ENCODE results near the gene DPEP2NB. TPM values are rescaled to one million over a fixed set of nuclear protein-coding genes. Genes with fewer than 3 reads are reported as not detected.

DPEP2NB gene
- total RNA-seq (1 to 10 TPM; 2.4 to 4.1 TPM), polyA plus RNA-seq (ENCODE audit: insufficient read depth, low read depth, low replicate concordance) (3.2 TPM)
- long read RNA-seq, donor 1: 0 reads
- long read RNA-seq, donor 2: 0 reads

- no peak for TF ChIP-seq CTCF (IDR thresholded peaks at IDR 0.05)
- no peak for TF ChIP-seq POLR2A (IDR thresholded peaks at IDR 0.05)
- H3K9me3 ChIP-seq: no peaks in the 10 kb centered on the region
- H3K4me1 ChIP-seq: no peaks in the 10 kb centered on the region
- WGBS, 2 donors: 80 to 85% methylated on average over 5 of the region's 5 CpGs
- no peak within 1 kb of the TSS for H3K4me3 ChIP-seq
- no peaks in the 10 kb centered on the region for H3K36me3 ChIP-seq (ENCODE audit: low read depth, missing control alignments)
- no peaks in the 10 kb centered on the region for H3K27me3 ChIP-seq
- intact Hi-C loops (cut with DNase I; ENCODE audit: low total_unique reads): no loop called here
- no peak for DNase-seq
- no peak within 1 kb of the TSS for H3K27ac ChIP-seq
Observed at GRCh38 chr16:68015681-68016080, at the start of gene DPEP2NB. Gene DPEP2NB (minus strand): TSS chr16:68015911. CDS start chr16:68015770, 141 bp downstream.

- peak; percentile 79 for DNase-seq
- TF ChIP-seq CTCF (IDR thresholded peaks at IDR 0.05) (peak in 2 of 3 experiments; percentile 59 to 68), POLR2A (IDR thresholded peaks at IDR 0.05) (no peak)
- 64 to 78% methylated on average over 2 of the region's 2 CpGs for WGBS, 2 donors
- H3K4me3 ChIP-seq: no peak overlapping the region
- H3K27ac ChIP-seq: peak overlapping the region in 1 of 2 donors; percentile 57
- intact Hi-C loops (cut with DNase I; ENCODE audit: low total_unique reads): no loop called here
- H3K36me3 ChIP-seq (ENCODE audit: low read depth, missing control alignments): no peaks in the 10 kb centered on the region
- H3K9me3 ChIP-seq: no peaks in the 10 kb centered on the region
- H3K27me3 ChIP-seq: no peaks in the 10 kb centered on the region
- H3K4me1 ChIP-seq: peaks cover 35% of the 10 kb centered on the region
Observed at GRCh38 chr16:68064791-68065365, 49.2 kb upstream of the DPEP2NB start.

- intact Hi-C loops (cut with DNase I; ENCODE audit: low total_unique reads): no loop called here
- Histone ChIP-seq H3K4me1 (peaks cover 24% of the 10 kb centered on the region), H3K36me3 (ENCODE audit: low read depth, missing control alignments) (no peaks in the 10 kb centered on the region), H3K4me3 (no peak overlapping the region), H3K27ac (no peak overlapping the region), H3K27me3 (no peaks in the 10 kb centered on the region), H3K9me3 (no peaks in the 10 kb centered on the region)
- no peak for DNase-seq
- no peak for TF ChIP-seq POLR2A (IDR thresholded peaks at IDR 0.05)
- no peak for TF ChIP-seq CTCF (IDR thresholded peaks at IDR 0.05)
- WGBS, 2 donors: 95 to 98% methylated on average over 4 of the region's 4 CpGs
Observed at GRCh38 chr16:68062910-68063393, 47.2 kb upstream of the DPEP2NB start.

GRCh38 chr16:68061396-68061795 is 45.7 kb upstream of the DPEP2NB start:
- Histone ChIP-seq H3K4me3 (no peak overlapping the region), H3K36me3 (ENCODE audit: low read depth, missing control alignments) (no peaks in the 10 kb centered on the region), H3K27ac (no peak overlapping the region), H3K4me1 (peaks cover 21% of the 10 kb centered on the region), H3K9me3 (no peaks in the 10 kb centered on the region), H3K27me3 (no peaks in the 10 kb centered on the region)
- no peak for DNase-seq
- WGBS, 2 donors: 65 to 68% methylated on average over 3 of the region's 3 CpGs
- TF ChIP-seq CTCF (IDR thresholded peaks at IDR 0.05): no peak
- no peak for TF ChIP-seq POLR2A (IDR thresholded peaks at IDR 0.05)
- intact Hi-C loops (cut with DNase I; ENCODE audit: low total_unique reads): no loop called here

- intact Hi-C loops (cut with DNase I; ENCODE audit: low total_unique reads): no loop called here
- Histone ChIP-seq H3K27ac (no peak overlapping the region), H3K4me1 (peaks cover 5% of the 10 kb centered on the region), H3K4me3 (no peak overlapping the region), H3K9me3 (no peaks in the 10 kb centered on the region), H3K27me3 (no peaks in the 10 kb centered on the region), H3K36me3 (ENCODE audit: low read depth, missing control alignments) (no peaks in the 10 kb centered on the region)
- no peak for DNase-seq
- no peak for TF ChIP-seq POLR2A (IDR thresholded peaks at IDR 0.05)
- no peak for TF ChIP-seq CTCF (IDR thresholded peaks at IDR 0.05)
Observed at GRCh38 chr16:68059804-68060203, 44.1 kb upstream of the DPEP2NB start.
